Endothelial cell of umbilical vein (primary cell): ENCODE results near the gene SORT1. TPM values are rescaled to one million over a fixed set of nuclear protein-coding genes. Genes with fewer than 3 reads are reported as not detected.

Source experiments
- BruUV-seq: library from RNA; stranded (reverse); fragments of 400-500 nt; replicated peaks from 2 replicates; lab custom pipeline; 2021; lab: Mats Ljungman, UMichigan
- CTCF ChIA-PET: fragments of 300-600, 350-600 bp; sonication (Branson Sonifier 250); formaldehyde crosslinking; loops from one replicate; lab custom pipeline; 2021; ENCODE audit warnings: antibody characterized with exemption, inconsistent platforms; lab: Charles Lee
- POLR2A ChIA-PET: fragments of 300-600, 350-600 bp; sonication (Branson Sonifier 250); formaldehyde crosslinking; loops from one replicate; lab custom pipeline; 2021; ENCODE audit warnings: antibody characterized with exemption, inconsistent platforms; lab: Charles Lee
- DNase-seq: peaks from one replicate; pipeline ENCODE4 v3.0.0-alpha.2; 2011; ENCODE audit warnings: low read depth, low spot score
- FAIRE-seq: peaks from 2 replicates; lab custom pipeline; 2011; peaks lifted over from hg19 to GRCh38; lab: Jason Lieb, UNC
- H2AFZ ChIP-seq: 2 replicates; pipeline ENCODE4 v1.6.0; 2012; ENCODE audit warnings: low read depth, low read length, control low read depth, inconsistent platforms
- H3K27ac ChIP-seq: 2 replicates; pipeline ENCODE4 v1.5.1; 2011; ENCODE audit warnings: low read depth, mild to moderate bottlenecking, control low read depth, low read length, moderate library complexity; ENCODE audit not compliant: insufficient read depth
- H3K27me3 ChIP-seq, 2 experiments: 2 replicates each; pipeline versions ENCODE4 v1.6.0 to v1.6.1; 2011; ENCODE audit warnings: low read length in 2 of 2, mixed read lengths in 1 of 2; ENCODE audit not compliant: control insufficient read depth in 2 of 2, insufficient read depth in 2 of 2
- H3K36me3 ChIP-seq, 2 experiments: 2 replicates in 1 of 2; 3 replicates in 1 of 2; pipeline ENCODE4 v1.5.1; 2011; ENCODE audit warnings: low read length in 2 of 2, mild to moderate bottlenecking in 1 of 2, moderate library complexity in 1 of 2; ENCODE audit not compliant: control insufficient read depth in 2 of 2, insufficient read depth in 2 of 2; ENCODE audit errors: extremely low read depth in 1 of 2
- H3K4me1 ChIP-seq: 3 replicates; pipeline ENCODE4 v1.5.1; 2011; ENCODE audit warnings: mild to moderate bottlenecking, low read length; ENCODE audit not compliant: control insufficient read depth, insufficient read depth; ENCODE audit errors: extremely low read depth
- H3K4me2 ChIP-seq: 2 replicates; pipeline ENCODE4 v1.6.1; 2011; ENCODE audit warnings: low read length, control low read depth, mixed read lengths; ENCODE audit not compliant: insufficient read depth
- H3K4me3 ChIP-seq, 3 experiments: fragments of 200-600 bp in 1 of 3; sonication (generic), shearing (Covaris generic) in 1 of 3; replicated peaks in 1 of 3; 2 replicates each; pipeline ENCODE4 v1.5.1; 2011 to 2016; ENCODE audit warnings: control low read depth in 3 of 3, low read length in 3 of 3, mild to moderate bottlenecking in 2 of 3, inconsistent platforms in 1 of 3, low read depth in 1 of 3, moderate library complexity in 1 of 3; ENCODE audit not compliant: insufficient read depth in 1 of 3
- H3K79me2 ChIP-seq: 2 replicates; pipeline ENCODE4 v1.6.0; 2012; ENCODE audit warnings: low read length, inconsistent platforms; ENCODE audit not compliant: control insufficient read depth, insufficient read depth
- H3K9ac ChIP-seq: replicated peaks from 2 replicates; pipeline ENCODE3; 2011; ENCODE audit warnings: low read length, control low read depth; ENCODE audit not compliant: insufficient read depth; ENCODE audit errors: extremely low read depth
- H3K9me1 ChIP-seq: replicated peaks from 3 replicates; pipeline ENCODE4 v1.6.0; 2011; ENCODE audit warnings: mild to moderate bottlenecking, low read length; ENCODE audit not compliant: control insufficient read depth, insufficient read depth; ENCODE audit errors: extremely low read depth
- H3K9me3 ChIP-seq: replicated peaks from 2 replicates; pipeline ENCODE4 v1.5.1; 2012; ENCODE audit warnings: low read length, inconsistent platforms; ENCODE audit not compliant: control insufficient read depth, insufficient read depth
- H4K20me1 ChIP-seq: replicated peaks from 2 replicates; pipeline ENCODE3; 2011; ENCODE audit warnings: mild to moderate bottlenecking, low read length; ENCODE audit not compliant: control insufficient read depth, insufficient read depth; ENCODE audit errors: extremely low read depth
- EZH2 ChIP-seq: IDR thresholded peaks from 2 replicates; pipeline ENCODE4 v1.6.1; 2012; ENCODE audit warnings: borderline replicate concordance, low read depth, mild to moderate bottlenecking, moderate library complexity, low read length, inconsistent platforms; ENCODE audit not compliant: severe bottlenecking
- FOS ChIP-seq: IDR thresholded peaks from 2 replicates; pipeline ENCODE4 v1.6.1; 2011; ENCODE audit warnings: mild to moderate bottlenecking, low read length, moderate library complexity, borderline replicate concordance; ENCODE audit not compliant: insufficient read depth
- GATA2 ChIP-seq: IDR thresholded peaks from 2 replicates; pipeline ENCODE4 v1.7.0; 2011; ENCODE audit warnings: low read depth, mild to moderate bottlenecking, moderate library complexity, mixed read lengths, low read length; ENCODE audit not compliant: insufficient read length, insufficient read depth
- JUN ChIP-seq: IDR thresholded peaks from 2 replicates; pipeline ENCODE4 v1.6.1; 2011; ENCODE audit warnings: borderline replicate concordance, low read depth; ENCODE audit not compliant: insufficient read length, insufficient read depth
- MYC ChIP-seq: IDR thresholded peaks from one replicate; pipeline ENCODE4 v1.6.1; 2011; ENCODE audit warnings: mild to moderate bottlenecking, low read depth, low read length
- POLR2A ChIP-seq: IDR thresholded peaks from 2 replicates; pipeline ENCODE4 v1.6.1; 2012; ENCODE audit warnings: low read depth, mild to moderate bottlenecking, control low read depth, low read length
- POLR2AphosphoS5 ChIP-seq: IDR thresholded peaks from 2 replicates; pipeline ENCODE4 v1.6.1; 2012; ENCODE audit warnings: low read depth, mild to moderate bottlenecking, control low read depth, low read length, moderate library complexity; ENCODE audit not compliant: insufficient read depth
- dilution Hi-C: fragments of 300-500 bp; cut with MboI; formaldehyde crosslinking; loops from one replicate; pipeline ENCODE4 v1.15.0; 2019; ENCODE audit warnings: low sequenced_read_pairs; ENCODE audit not compliant: extremely low pct_ligation_motif_present
- intact Hi-C: fragments of 100-400 bp; cut with micrococcal nuclease; formaldehyde crosslinking; loops from one replicate; pipeline ENCODE4 v1.10.0; 2022
- polyA plus RNA-seq, 4 experiments: library from polyadenylated mRNA; depleted of rRNA in 3 of 4; stranded (reverse) in 3 of 4; unstranded in 1 of 4; fragments of >200 nt; gene quantifications; 2 replicates each; pipeline versions ENCODE4 v1.2.1 to v1.2.3, GENCODE V29; 2011 to 2012; ENCODE audit warnings: missing spikeins in 1 of 4
- total RNA-seq: library from RNA; stranded (reverse); gene quantifications from 2 replicates; pipeline ENCODE4 v1.2.3, GENCODE V29; 2021
- TF ChIP-seq, protein P1 (sequence below): IDR thresholded peaks from 2 replicates; pipeline ENCODE4 v1.6.1; 2011; ENCODE audit not compliant: insufficient read depth, insufficient read length
- TF ChIP-seq, protein P2 (sequence below), 2 donors: IDR thresholded peaks; 1 replicate in 1 of 2; 2 replicates in 1 of 2; pipeline ENCODE4 v1.5.1; 2011; ENCODE audit warnings: low read length in 2 of 2, mild to moderate bottlenecking in 2 of 2, moderate library complexity in 2 of 2, control low read depth in 1 of 2, inconsistent platforms in 1 of 2, low read depth in 1 of 2; ENCODE audit not compliant: insufficient read depth in 1 of 2; ENCODE audit errors: extremely low read depth in 1 of 2

SORT1 gene
- total and polyA plus RNA-seq, 2 donors (not counting 3 experiments of a cell fraction or from before 2014, with no cell fraction given) = 6.8 to 17.8 TPM

DNA sequence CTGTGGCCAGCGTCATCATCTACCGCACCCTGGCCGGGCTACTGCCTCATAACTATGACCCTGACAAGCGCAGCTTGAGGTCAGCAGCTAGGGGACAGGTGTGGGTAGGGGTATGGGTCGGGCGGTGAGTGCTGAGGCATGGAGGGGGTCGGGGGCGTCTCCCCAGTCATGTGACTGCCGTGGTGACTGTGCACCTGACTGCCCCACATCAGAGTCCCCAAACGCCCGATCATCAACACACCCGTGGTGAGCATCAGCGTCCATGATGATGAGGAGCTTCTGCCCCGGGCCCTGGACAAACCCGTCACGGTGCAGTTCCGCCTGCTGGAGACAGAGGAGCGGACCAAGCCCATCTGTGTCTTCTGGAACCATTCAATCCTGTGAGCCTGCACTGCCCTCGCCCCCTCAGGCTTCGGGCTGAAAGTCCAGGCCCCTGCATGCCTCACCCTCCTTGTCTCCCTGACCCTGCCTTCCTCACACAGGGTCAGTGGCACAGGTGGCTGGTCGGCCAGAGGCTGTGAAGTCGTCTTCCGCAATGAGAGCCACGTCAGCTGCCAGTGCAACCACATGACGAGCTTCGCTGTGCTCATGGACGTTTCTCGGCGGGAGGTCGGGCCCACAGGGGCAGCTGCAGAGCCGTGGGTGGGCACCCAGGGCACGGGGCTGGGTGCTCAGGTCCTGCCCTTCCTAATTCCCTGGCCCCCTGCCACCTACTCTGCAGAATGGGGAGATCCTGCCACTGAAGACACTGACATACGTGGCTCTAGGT lies 128.3 kb downstream of the SORT1 start:
- Histone ChIP-seq H3K4me1 (no peaks in the 10 kb centered on the region), H4K20me1 (no peaks in the 10 kb centered on the region), H3K79me2 (no peaks in the 10 kb centered on the region), H3K4me2 (no peak overlapping the region), H3K4me3 (no peak overlapping the region), H3K27ac (no peak overlapping the region), H3K9me3 (no peaks in the 10 kb centered on the region), H3K36me3 (no peaks in the 10 kb centered on the region), H3K9ac (no peak overlapping the region), H3K9me1 (no peaks in the 10 kb centered on the region), H2AFZ (no peak overlapping the region), H3K27me3 (no peaks in the 10 kb centered on the region)
- dilution Hi-C loops = no loop called here
- ChIA-PET CTCF (interaction anchor here (0.9 kb wide), 1 partner anchor 264 kb away, joined by 3 read pairs; no protein-coding TSS in a partner anchor), POLR2A (no interaction called here)
- intact Hi-C loops = no loop called here
- no TSS peak for BruUV-seq
- no peak for FAIRE-seq
- no peak for DNase-seq
- TF ChIP-seq GATA2 = no peak
- TF ChIP-seq JUN = no peak
- TF ChIP-seq MYC = no peak
- TF ChIP-seq, protein P1, sequence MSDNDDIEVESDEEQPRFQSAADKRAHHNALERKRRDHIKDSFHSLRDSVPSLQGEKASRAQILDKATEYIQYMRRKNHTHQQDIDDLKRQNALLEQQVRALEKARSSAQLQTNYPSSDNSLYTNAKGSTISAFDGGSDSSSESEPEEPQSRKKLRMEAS = no peak
- TF ChIP-seq POLR2AphosphoS5 = no peak
- TF ChIP-seq, protein P2, sequence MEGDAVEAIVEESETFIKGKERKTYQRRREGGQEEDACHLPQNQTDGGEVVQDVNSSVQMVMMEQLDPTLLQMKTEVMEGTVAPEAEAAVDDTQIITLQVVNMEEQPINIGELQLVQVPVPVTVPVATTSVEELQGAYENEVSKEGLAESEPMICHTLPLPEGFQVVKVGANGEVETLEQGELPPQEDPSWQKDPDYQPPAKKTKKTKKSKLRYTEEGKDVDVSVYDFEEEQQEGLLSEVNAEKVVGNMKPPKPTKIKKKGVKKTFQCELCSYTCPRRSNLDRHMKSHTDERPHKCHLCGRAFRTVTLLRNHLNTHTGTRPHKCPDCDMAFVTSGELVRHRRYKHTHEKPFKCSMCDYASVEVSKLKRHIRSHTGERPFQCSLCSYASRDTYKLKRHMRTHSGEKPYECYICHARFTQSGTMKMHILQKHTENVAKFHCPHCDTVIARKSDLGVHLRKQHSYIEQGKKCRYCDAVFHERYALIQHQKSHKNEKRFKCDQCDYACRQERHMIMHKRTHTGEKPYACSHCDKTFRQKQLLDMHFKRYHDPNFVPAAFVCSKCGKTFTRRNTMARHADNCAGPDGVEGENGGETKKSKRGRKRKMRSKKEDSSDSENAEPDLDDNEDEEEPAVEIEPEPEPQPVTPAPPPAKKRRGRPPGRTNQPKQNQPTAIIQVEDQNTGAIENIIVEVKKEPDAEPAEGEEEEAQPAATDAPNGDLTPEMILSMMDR (IDR thresholded peaks at IDR 0.05; ENCODE audit: extremely low read depth in 1 of 2, insufficient read depth in 1 of 2, low read depth in 1 of 2, low read length in 2 of 2) = no peak
- TF ChIP-seq EZH2 = no peak
- no peak for TF ChIP-seq POLR2A
- TF ChIP-seq FOS = no peak
